Smooth muscle cell of the brain vasculature (primary cell): Measurements from ENCODE around the gene EDEM2.
A peak's percentile ranks its signal among the peaks of the same experiment; 100 is the strongest.
"Not testable (repeated sequence)": the region's sequence is repeated elsewhere in the genome, so short reads cannot be mapped to it uniquely, and the experiment has no call there.

ENCODE experiments used
- DNase-seq: peaks from one replicate; pipeline ENCODE4 v3.0.0-alpha.2; 2012; ENCODE audit warnings: low read depth, low spot score

EDEM2 gene

DNA sequence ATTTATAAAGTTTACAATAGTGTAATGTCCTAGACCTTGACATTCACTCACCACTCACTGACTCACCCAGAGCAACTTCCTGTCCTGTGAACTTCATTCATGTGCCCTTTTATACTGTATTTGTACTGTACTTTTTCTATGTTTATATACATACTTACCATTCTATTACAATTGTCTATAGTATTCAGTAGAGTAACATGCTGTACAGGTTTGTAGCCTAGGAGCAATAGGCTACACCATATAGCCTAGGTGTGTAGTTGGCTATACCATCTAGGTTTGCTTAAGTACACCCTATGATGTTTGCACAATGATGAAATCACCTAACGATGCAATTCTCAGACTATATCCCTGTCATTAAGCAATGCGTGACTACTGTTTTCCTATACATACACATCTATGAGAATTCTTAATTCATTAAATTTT is 17.5 kb downstream of the EDEM2 start:
- DNase-seq: no peak

DNA sequence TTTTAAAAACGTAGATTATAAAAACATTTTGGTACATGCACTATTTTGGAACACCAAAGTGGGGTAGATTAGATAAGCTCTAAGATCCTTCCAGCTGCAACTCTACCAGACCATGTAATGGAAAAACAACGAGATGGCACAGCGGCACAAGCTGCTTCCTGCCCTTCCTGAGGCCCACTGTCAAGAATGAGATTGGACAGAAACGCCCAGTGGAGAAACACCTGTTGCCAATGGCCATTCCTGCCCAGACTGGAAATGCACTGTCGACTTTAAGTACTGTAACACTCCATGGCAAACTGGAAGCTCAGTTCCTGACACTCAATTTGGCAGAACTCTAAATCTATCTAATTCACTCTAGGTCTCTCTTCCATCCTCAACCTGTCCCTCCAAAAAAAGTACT is 21.4 kb downstream of the EDEM2 start:
- no peak for DNase-seq

DNA sequence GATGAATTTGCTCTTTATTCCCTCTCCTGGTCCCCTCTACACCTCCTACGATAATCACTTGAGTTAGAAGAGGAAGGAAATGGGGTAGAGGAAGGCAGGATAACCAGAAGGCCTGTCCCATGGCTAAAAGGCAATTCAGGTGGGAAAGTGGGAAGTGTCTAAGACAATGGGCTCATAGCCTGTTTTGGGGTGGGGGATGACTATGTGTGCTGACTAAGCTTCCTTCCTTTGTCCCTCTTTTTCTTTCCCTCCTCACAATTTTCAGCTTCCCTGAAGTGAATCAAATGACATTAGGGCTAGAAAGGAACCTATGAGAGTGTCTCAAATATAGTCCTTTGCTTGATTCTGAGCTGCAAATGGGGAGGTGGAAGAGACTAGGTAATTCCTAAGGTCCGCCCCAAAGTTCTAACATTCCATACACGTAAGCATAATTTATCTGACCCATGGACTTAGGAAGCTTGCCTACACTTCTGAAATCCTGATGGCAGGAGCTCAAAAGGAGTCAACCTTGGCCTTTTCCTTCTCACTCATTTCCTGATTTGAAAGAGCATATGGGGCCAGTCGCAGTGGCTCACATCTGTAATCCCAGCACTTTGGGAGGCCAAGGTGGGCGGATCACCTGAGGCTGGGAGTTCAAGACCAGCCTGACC is 24.3 kb downstream of the EDEM2 start:
- no peak for DNase-seq

DNA sequence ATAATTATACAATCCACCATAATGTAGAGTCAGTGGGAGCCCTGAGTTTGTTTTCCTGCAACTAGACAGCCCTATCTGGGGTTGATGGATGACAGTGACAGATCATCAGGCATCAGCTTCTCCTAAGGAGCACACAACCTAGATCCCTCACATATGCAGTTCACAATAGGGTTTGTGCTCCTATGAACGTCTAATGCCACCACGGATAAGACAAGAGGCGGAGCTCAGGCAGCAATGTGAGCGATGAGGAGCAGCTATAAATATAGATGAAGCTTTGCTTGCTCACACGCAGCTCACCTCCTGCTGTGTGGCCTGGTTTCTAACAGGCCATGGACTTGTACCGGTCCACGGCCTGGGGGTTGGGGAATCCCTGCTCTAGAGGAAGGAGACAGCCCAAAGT is 25.9 kb downstream of the EDEM2 start:
- no peak for DNase-seq

DNA sequence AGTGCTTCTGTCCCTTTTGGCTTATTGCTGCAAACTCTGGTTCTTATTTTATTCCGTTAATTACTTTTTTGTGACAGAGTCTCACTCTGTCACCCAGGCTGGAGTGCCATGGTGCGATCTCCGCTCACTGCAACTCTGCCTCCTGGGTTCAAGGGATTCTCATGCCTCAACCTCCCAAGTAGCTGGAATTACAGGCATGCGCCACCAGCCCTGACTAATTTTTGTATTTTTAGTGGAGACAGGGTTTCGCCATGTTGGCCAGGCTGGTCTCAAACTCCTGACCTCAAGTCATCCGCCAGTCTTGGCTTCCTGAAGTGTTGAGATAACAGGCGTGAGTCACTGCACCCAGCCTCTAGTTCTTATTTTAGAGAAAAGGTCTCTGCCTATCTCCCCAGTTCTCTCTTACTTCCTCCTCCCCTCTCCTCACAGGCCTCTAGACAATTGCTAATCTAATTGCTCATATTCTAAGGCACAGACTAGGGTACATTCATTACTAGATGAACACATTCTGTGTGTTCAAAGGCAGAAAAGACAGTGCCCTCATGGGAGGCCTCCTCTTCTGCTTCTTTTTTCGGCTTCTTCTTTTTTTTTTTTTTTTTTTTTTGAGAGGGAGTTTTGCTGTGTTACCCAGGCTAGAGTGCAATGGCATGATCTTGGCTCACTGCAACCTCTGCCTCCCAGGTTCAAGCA is 27.0 kb downstream of the EDEM2 start:
- DNase-seq: no peak

DNA sequence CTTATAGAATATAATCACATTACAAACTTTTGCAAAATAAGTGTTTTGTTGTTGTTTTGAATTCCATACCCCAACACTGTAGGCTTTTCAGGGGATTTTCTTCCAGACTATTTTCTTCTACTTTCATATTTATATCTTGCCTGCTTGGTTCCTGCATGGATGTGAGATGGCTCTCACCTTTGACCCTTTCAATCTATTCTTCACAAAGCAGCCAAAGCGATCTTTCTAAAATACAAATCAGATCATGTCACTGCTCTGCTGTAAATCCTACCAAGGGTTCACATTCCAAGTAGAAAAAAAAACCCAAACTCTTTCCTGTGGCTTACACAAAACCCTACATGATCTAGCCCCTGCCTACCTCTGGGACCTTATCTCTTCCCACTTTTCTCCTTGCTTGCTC is 29.5 kb downstream of the EDEM2 start:
- DNase-seq: no peak

DNA sequence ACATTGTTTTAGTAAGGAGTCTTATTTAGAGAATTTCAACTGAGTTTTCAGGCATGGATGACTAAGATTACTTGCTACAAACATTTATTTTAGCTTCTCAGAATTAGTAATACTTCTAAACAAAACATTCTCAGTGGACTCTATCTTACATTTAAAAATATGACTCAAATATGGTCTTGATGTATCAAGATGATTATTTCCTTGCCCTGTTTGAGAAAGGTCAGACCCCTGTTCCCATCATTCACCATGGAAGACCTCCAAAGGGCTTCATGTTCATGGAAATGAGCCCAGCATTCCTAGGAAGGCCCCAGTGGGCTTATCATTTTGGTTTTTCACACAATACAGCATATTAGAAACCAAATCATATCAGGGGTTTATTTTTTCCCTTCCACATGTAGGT is 29.9 kb downstream of the EDEM2 start:
- DNase-seq: no peak

DNA sequence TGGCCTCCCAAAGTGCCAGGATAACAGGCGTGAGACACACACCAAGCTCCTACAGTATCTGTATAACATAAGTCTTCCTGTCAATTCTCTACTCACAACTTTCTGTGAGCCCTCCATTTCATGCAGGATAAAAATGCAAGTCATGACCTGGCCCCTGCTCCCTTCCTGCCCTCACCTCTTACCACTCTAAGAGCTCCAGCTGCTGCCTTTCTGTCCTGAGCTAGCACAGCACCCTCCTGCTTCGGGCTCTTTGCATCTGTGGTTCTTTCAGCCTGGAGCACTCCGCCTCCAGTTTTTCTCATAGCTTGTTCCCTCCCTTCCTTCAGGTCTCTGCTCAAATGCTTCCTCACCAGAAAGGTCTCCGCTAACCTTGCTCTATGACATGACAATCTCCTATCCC is 30.9 kb downstream of the EDEM2 start:
- no peak for DNase-seq

DNA sequence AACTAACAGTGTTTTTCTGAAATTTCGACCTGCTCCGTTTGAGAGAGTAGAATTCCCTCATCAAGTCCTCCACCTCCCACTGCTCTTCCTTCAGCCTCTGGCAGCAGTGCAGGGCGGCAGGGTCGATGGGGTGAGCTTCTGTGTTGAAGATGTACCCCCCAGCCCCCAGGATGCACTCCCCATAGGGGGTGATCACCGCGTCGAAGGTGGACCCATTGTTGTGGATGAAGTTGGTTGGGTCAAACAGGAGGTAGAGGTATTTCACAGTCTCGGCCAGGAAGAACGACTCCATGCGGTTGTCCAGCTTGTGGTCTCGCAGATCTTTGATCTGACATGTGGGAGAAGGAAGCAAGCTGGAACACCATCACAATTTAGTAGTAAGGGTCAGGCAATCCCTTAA is 31.5 kb downstream of the EDEM2 start:
- DNase-seq: no peak

DNA sequence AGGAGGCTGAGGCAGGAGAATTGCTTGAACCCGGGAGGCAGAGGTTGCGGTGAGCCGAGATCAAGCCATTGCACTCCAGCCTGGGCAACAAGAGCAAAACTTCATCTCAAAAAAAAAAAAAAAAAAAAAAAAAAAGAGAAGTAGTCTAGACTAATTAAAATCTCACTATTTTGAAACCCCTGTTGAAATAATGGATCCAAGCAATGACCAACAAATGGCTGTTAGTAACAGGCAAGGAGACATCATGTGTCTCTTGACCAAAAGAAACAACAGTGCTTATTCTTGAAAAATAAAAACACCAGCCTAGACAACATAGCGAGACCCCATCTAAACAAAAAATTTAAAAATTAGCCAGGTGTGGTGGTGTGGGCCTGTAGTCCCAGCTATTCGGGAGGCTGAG is 34.9 kb downstream of the EDEM2 start:
- not testable (repeated sequence) for DNase-seq

DNA sequence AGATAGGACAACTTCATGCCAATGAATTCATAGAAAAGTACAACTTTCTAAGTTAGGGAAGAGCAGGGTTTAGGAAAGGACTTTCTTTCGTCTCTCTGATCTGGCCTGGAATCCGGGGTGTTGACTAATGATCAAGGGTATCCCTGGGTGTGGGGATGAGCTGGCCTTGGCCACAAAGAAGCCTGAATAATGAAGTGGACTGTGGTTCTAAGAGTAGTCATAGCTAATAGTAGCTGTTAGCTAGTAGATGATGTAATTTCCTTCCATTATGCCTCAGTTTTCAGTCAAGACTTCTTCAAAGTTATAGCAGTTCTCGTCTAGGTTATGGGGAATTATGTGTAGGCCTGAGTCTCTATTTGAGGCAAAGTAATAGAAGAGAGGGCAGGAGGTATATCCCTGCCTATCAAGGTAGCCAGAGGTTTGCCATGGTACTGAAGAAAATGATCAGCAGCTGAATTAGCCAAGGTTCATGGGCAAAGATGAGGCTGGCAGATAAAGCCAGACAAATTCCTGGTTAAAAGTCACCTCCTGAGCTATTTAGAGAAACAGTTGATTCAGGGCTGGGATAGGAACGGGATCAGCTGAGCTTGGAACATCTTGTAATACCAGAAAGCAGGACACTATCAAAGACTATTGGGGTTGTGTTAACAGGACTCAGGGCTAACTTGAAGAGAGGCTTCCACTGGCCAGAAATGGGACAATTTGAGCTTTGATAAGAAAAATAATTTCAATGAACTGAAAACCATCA is 35.8 kb downstream of the EDEM2 start:
- DNase-seq: no peak

DNA sequence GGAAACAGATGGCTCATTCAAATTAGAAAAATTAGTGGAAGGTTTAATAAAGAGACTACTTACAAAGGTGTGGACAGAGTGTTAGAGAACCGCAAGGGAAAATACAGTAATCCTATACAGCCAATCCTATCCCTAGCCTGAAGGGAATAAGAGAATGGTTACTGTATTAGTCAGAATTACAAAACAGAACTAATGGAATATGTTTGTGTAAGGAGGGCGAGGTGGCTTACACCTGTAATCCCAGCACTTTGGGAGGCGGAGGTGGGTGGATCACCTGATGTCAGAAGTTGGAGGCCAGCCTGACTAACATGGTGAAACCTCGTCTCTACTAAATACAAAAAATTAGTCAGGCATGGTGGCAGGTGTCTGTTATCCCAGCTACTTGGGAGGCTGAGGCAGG is 38.2 kb downstream of the EDEM2 start:
- DNase-seq: no peak

DNA sequence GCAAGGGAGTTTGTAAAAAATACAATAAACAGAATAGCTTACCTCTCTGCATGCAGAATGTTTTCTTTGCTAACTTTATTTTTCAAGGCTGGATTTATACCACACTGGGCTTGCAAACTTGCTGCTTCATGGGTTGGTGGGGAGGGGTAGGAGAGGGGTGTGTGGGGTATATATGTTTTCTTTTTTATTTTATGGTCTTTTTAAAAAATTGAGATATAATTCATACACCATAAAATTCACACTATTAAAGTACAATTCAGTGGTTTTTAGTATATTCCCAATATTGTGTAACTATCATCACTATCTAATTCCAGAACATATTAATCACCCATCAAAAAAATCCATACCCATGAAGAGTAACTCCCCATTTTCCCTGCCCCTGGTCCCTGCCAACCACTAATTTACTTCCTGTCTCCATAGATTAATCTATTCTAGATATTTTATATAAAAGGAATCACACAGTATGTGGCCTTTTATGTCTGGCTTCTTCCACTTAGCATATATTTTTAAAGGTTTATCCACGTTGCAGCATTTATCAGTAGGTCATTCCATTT is 40.2 kb downstream of the EDEM2 start:
- DNase-seq: no peak

DNA sequence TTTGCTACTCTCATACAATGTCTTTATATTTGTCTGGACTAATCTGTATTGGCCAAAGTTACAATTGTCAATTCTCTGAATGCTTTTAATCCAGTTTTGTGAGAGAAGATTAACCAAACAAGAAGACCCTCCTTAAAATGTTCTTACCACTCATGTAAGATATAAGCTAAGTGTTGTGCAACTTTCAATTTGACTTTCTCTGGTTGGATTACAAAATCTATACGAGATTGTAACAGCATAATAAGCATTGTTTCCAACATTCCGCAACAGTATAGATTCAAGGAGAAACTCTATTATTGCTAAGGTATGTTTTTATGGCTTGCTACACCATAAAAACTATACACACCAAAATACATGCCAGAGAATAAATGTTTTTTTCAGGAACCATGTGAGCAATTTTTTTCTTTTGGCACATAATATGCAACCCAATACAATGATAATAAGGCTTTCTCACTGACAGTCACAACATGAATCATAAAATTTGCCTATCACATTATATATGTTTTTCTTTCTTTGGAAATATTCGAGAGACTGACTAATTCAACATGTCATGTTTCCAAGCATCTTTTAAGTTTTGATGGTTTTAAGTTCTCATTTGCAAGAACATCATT is 42.3 kb downstream of the EDEM2 start:
- no peak for DNase-seq

DNA sequence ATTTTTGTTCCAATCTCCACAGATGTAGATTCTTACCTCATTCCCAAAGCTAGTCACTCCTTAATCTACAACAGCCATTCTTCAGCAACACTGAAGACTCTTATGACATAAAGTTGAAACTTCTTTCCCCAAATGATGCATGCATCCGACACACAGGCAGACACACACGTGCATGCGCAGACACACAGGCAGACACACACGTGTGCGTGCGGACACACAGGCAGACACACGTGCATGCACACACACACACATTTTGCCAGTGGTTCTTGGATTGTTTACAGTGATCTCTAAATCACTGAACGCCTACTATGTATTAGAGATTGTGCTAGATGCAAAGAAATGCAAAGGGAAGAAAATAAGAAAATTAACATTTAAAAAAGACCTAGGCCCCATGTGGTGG is 45.5 kb downstream of the EDEM2 start:
- no peak for DNase-seq

DNA sequence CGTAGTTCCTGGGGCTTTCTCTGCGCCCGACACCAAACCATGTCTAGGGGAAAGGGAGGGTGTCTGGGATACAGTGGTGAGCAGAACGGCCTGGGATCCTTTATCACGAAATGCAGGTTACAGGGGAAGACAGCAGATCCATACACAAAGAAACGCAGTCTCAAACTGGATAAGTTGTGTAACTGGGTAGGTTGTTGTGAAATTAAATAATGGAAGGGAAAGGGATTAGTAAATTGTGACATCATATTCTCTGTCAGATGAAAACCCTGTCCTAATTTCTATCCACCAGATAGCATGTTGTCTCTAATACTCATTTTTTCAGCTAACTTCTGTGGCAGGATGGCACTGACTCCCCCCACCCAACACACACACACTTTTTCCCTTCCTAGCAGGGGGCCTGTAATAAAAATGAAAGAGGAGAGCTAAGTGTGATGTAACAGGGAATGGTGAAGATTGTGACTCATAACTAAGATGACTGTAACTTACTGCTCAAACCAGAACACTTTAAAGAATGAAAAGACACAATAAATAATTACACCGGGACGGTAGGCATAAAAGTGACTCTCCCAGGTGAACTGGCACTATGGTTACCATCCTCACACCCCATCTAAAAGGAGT is 53.8 kb downstream of the EDEM2 start:
- no peak for DNase-seq

DNA sequence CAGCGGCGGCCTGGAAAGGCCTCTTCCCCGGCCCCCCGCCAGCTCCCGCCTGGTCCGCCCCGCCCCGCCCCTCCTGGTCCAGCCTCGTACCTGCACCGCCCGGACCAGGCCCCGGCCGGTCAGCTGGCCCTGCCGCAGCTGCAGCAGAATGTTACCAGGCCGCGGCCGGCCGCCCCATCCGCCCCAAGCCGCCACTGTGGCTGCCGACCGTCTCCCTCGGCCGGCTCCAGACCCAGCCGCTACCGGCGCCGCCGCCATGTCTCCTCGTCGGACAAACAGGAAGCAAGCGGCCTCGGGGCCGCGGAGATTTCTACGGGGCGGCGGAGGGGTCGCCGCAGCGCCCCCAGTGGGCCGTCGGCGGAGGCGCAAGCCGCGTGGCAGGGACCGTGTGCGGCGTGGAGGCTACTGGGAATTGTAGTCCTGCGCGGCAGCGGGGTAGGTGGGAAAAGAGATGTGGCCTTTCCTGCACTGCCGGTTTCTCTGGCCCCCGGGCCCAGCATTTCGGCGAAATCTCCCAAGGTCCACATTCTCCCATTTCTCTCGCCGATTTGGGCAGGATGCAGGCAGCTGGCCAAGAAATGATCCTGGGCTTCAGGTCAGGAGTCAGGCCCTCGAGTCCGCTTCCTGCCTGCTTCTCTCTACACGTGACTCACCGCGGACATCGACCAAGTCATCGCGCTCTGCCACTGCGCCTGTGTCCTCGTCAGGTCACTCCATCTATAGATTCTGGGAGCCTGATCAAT is 54.4 kb downstream of the EDEM2 start, which contains the start of gene TRPC4AP:
TSS of gene TRPC4AP (minus strand) at position 284 of the 743 bp plus-strand sequence. CDS start at position 258, 26 bp downstream.
- DNase-seq: peak; percentile 73

DNA sequence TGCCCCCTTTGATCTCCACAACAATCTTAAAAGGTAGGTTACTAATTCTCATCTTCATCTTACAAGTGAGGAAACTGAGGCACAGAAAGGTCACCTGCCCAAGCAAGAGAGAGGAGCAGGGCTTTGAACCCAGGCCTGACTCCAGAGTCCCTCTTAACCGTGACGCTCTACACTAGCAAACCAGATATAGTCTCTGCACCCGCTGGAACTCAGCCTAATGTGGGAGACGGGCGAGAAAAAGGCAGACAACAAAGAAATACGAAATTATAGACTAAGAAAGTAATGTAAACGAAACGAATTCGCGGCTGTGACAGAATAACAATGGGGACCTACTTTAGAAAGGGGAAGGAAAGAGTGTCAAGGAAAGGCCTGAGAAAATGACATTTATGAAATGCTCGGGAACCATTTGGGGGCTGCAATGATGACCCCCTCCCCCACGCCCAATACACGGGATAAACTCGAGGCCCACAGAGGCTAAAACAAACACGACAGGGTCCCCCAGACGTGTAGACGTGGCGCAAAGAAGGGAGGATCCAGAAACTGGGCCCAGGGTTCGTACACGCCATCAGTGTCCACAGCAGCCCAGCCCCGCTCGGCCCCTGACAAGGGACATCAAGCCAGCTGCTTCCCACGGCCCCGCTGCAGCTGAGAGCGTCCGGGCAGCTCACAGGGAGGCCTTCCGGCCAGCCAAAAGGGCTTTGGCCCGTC is 55.2 kb downstream of the EDEM2 start:
- no peak for DNase-seq

DNA sequence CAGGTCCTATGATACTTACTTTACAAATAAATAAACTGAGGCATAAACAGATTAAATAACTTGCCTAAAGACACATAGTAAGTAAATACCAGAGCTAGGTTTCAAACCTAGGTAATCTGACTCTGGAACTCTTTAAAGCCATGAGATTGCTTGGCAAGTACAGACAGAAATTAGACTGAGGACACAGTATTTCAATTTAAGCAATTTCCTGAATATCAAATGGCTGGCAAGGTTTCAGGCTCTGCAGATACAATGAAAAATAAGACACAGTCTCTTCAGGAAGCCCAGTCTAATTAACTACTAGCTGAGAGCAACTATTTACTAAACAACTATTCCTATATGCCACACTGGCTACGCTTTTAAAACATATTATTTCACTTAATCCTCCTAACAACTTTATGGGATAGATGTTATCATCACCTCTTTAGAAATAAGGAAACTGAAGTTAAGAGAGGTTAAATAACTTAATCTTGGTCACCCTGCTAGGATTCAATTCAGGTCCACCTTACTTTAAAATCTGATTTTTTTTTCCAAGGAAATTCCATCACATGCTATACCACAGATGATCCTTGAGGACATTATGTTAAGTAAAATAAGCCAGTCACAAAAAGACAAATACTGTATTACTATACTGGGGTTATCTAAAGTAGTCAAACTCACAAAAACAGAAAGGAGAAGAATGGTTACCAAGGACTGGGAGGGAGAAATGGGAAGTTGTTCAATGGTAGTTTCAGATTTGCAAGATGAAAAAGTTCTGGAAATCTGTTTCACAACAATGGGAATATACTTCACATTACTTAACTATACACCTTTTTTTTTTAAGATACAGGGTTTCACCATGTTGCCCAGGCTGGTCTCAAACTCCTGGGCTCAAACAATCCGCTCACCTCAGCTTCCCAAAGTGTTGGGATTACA is 58.6 kb downstream of the EDEM2 start:
- no peak for DNase-seq
